ENCODE data around the gene LRRC32. TPM values are rescaled to one million over a fixed set of nuclear protein-coding genes. Genes with fewer than 3 reads are reported as not detected.

Gene LRRC32
- polyA plus RNA-seq, 2 of the 4 experiments (the other 2 are of a cell fraction): 0.25 to 0.62 TPM

DNA sequence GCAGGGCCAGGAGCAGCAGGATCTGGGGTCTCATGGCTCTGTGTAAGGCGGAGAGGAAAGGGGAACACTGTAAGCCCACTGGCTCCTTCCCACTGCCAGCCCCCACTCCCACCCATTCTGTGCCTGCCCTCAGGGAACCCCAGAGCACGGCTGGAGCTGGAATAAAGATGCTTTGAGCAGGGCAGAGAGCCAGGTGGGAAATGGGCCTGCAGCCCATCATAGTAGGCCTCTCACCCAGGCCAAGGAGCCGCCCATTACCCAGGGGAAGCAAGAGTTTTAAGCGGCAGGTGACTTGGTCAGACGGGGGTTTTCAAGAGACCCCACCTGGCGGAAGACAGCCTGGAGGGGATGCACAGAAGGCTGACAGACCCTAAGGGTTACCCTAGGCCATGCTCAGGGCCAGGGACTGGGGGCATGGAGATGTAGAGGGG lies 4.6 kb downstream of the LRRC32 start (continued):
- TF ChIP-seq, protein P1, sequence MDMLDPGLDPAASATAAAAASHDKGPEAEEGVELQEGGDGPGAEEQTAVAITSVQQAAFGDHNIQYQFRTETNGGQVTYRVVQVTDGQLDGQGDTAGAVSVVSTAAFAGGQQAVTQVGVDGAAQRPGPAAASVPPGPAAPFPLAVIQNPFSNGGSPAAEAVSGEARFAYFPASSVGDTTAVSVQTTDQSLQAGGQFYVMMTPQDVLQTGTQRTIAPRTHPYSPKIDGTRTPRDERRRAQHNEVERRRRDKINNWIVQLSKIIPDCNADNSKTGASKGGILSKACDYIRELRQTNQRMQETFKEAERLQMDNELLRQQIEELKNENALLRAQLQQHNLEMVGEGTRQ (IDR thresholded peaks at IDR 0.05): no peak
- TF ChIP-seq HEYL (CRISPR knock-in tag; IDR thresholded peaks at IDR 0.05): no peak
- no peak for TF ChIP-seq JUNB (IDR thresholded peaks at IDR 0.05)
- no peak for TF ChIP-seq FOSL2 (IDR thresholded peaks at IDR 0.05)
- TF ChIP-seq FOSL2 (CRISPR knock-in tag; IDR thresholded peaks at IDR 0.05): no peak
- TF ChIP-seq, protein P2, sequence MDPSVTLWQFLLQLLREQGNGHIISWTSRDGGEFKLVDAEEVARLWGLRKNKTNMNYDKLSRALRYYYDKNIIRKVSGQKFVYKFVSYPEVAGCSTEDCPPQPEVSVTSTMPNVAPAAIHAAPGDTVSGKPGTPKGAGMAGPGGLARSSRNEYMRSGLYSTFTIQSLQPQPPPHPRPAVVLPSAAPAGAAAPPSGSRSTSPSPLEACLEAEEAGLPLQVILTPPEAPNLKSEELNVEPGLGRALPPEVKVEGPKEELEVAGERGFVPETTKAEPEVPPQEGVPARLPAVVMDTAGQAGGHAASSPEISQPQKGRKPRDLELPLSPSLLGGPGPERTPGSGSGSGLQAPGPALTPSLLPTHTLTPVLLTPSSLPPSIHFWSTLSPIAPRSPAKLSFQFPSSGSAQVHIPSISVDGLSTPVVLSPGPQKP (IDR thresholded peaks at IDR 0.05; ENCODE audit: low read depth, low read length): no peak

DNA sequence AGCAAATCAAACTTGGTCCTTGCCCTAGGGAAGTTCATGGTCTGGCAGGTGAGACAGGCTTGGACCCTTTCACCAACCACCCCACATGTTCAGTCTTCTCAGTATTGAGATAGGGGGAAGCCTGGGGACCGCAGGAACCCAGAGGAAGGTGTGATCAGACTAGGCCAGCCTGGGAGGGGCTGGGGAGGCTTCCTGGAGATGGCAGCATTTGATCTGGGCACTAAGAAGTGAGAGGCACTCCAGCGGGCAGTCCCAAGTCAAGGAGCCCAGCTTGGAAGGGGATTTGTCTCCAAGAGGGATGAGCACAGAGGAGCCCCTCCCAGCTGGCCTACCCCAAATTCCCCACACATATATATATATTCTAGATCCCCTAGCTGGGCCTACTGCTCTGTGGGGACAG lies 5.4 kb downstream of the LRRC32 start:
- ChIA-PET CTCF (interaction anchor here (0.9 to 3.5 kb wide), 3 partner anchors 9 to 67 kb away, joined by 3 to 16 read pairs (median 3); no protein-coding TSS in a partner anchor), POLR2A (no interaction called here)
- no peak overlapping the region for H3K27ac ChIP-seq
- 53% methylated on average over 2 of the region's 2 CpGs for WGBS (ENCODE audit: missing lambda C conversion rate)
- H3K4me1 ChIP-seq: peaks cover 4% of the 10 kb centered on the region; the same call in 1 of the 3 replicates
- TF ChIP-seq ZFP36 (IDR thresholded peaks at IDR 0.05; ENCODE audit: borderline replicate concordance, partially characterized antibody) (no peak), HDAC2 (IDR thresholded peaks at IDR 0.05) (no peak), HOXB13 (CRISPR knock-in tag; IDR thresholded peaks at IDR 0.05; ENCODE audit: low read depth) (no peak), JUNB (IDR thresholded peaks at IDR 0.05) (no peak), ZC3H11A (IDR thresholded peaks at IDR 0.05) (no peak), NFE2L2 (conservative IDR thresholded peaks at IDR 0.05; ENCODE audit: low read length) (no peak), NPAS2 (CRISPR knock-in tag; IDR thresholded peaks at IDR 0.05; ENCODE audit: borderline replicate concordance) (no peak), CHD2 (IDR thresholded peaks at IDR 0.05; ENCODE audit: low read length, partially characterized antibody) (no peak), RAD21 (conservative IDR thresholded peaks at IDR 0.05 in 1 of 2, IDR thresholded peaks at IDR 0.05 in 1 of 2) (no peak), EHF (CRISPR knock-in tag; IDR thresholded peaks at IDR 0.05) (no peak)
- TF ChIP-seq, protein P3, sequence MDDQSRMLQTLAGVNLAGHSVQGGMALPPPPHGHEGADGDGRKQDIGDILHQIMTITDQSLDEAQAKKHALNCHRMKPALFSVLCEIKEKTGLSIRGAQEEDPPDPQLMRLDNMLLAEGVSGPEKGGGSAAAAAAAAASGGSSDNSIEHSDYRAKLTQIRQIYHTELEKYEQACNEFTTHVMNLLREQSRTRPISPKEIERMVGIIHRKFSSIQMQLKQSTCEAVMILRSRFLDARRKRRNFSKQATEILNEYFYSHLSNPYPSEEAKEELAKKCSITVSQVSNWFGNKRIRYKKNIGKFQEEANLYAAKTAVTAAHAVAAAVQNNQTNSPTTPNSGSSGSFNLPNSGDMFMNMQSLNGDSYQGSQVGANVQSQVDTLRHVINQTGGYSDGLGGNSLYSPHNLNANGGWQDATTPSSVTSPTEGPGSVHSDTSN (IDR thresholded peaks at IDR 0.05): no peak
- TF ChIP-seq, protein P4, sequence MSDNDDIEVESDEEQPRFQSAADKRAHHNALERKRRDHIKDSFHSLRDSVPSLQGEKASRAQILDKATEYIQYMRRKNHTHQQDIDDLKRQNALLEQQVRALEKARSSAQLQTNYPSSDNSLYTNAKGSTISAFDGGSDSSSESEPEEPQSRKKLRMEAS (IDR thresholded peaks at IDR 0.05): no peak
- TF ChIP-seq, protein P1 (IDR thresholded peaks at IDR 0.05): no peak
- H3K9me3 ChIP-seq: no peaks in the 10 kb centered on the region
- DNase-seq (ENCODE audit: low read depth in 1 of 2, low spot score in 1 of 2) (no peak), FAIRE-seq (no peak), ATAC-seq (no peak)
- H3K4me2 ChIP-seq: no peak overlapping the region
- no peak overlapping the region for H3K4me3 ChIP-seq

DNA sequence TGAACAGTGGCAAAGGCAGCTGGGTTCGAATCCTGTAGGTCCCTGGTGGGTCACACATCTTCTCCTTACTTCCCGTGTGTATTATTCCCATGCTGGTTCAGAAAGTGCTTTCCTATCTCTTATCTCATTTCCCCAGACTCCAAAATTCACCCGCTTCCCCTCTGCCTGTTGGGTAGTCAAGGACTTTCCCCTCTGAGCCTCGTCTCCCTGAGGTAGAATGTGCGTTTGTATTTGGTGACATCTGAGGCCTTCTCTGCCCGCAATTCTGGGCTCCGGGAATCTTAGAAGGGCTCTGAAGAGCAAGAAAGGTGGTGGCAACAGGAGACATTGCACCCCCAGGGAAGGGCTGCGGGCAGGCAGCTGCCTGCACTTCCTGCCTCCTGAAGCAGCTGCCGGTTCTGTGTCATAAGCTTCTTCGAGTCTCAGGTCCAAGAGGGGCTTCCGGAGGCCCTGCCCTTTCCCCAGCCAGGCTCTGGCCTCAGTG lies 5.9 kb downstream of the LRRC32 start:
- H3K4me1 ChIP-seq: no peaks in the 10 kb centered on the region
- no peak overlapping the region for H3K27ac ChIP-seq
- ChIA-PET POLR2A (no interaction called here), CTCF (interaction anchor here (0.9 to 3.5 kb wide), 5 partner anchors 9 to 66 kb away, joined by 3 to 16 read pairs (median 3); no protein-coding TSS in a partner anchor)
- H3K4me2 ChIP-seq: no peak overlapping the region
- DNase-seq (ENCODE audit: low read depth in 1 of 2, low spot score in 1 of 2) (no peak), FAIRE-seq (no peak), ATAC-seq (no peak)
- H3K9me3 ChIP-seq: no peaks in the 10 kb centered on the region
- no peak overlapping the region for H3K4me3 ChIP-seq
- WGBS (ENCODE audit: missing lambda C conversion rate): 66% methylated on average over 10 of the region's 11 CpGs
- TF ChIP-seq GATA3 (IDR thresholded peaks at IDR 0.05; ENCODE audit: borderline replicate concordance) (no peak), RARB (CRISPR knock-in tag; IDR thresholded peaks at IDR 0.05) (no peak), HOXA7 (CRISPR knock-in tag; IDR thresholded peaks at IDR 0.05) (no peak), JUNB (IDR thresholded peaks at IDR 0.05) (no peak), MAZ (IDR thresholded peaks at IDR 0.05; ENCODE audit: borderline replicate concordance, low read depth, low read length) (no peak), RCOR1 (IDR thresholded peaks at IDR 0.05; ENCODE audit: low read depth, low read length) (no peak), HOXB13 (CRISPR knock-in tag; IDR thresholded peaks at IDR 0.05; ENCODE audit: low read depth) (no peak), EP300 (IDR thresholded peaks at IDR 0.05) (no peak), TFCP2L1 (CRISPR knock-in tag; IDR thresholded peaks at IDR 0.05) (no peak), CBX2 (IDR thresholded peaks at IDR 0.05; ENCODE audit: borderline replicate concordance, low read depth) (no peak), PHF8 (IDR thresholded peaks at IDR 0.05; ENCODE audit: borderline replicate concordance, low read depth) (no peak), RNF2 (IDR thresholded peaks at IDR 0.05; ENCODE audit: borderline replicate concordance, low read depth) (no peak), CEBPB (IDR thresholded peaks at IDR 0.05) (no peak)
- TF ChIP-seq, protein P5, sequence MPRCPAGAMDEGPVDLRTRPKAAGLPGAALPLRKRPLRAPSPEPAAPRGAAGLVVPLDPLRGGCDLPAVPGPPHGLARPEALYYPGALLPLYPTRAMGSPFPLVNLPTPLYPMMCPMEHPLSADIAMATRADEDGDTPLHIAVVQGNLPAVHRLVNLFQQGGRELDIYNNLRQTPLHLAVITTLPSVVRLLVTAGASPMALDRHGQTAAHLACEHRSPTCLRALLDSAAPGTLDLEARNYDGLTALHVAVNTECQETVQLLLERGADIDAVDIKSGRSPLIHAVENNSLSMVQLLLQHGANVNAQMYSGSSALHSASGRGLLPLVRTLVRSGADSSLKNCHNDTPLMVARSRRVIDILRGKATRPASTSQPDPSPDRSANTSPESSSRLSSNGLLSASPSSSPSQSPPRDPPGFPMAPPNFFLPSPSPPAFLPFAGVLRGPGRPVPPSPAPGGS (IDR thresholded peaks at IDR 0.05): no peak
- TF ChIP-seq, protein P6, sequence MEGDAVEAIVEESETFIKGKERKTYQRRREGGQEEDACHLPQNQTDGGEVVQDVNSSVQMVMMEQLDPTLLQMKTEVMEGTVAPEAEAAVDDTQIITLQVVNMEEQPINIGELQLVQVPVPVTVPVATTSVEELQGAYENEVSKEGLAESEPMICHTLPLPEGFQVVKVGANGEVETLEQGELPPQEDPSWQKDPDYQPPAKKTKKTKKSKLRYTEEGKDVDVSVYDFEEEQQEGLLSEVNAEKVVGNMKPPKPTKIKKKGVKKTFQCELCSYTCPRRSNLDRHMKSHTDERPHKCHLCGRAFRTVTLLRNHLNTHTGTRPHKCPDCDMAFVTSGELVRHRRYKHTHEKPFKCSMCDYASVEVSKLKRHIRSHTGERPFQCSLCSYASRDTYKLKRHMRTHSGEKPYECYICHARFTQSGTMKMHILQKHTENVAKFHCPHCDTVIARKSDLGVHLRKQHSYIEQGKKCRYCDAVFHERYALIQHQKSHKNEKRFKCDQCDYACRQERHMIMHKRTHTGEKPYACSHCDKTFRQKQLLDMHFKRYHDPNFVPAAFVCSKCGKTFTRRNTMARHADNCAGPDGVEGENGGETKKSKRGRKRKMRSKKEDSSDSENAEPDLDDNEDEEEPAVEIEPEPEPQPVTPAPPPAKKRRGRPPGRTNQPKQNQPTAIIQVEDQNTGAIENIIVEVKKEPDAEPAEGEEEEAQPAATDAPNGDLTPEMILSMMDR (IDR thresholded peaks at IDR 0.05): no peak

All from A549 (cell line).